GM23248 (cell line): ENCODE measurements around the gene KCNIP1. TPM values are rescaled to one million over a fixed set of nuclear protein-coding genes. Genes with fewer than 3 reads are reported as not detected.

Source experiments
- DNase-seq: peaks from one replicate; pipeline ENCODE4 v3.0.0-alpha.2; 2015
- H2AFZ ChIP-seq: fragments of 200-600 bp; sonication (generic); 2 replicates; pipeline ENCODE4 v1.6.1; 2016; ENCODE audit warnings: antibody characterized with exemption
- H3F3A ChIP-seq: fragments of 200-600 bp; sonication (generic); 2 replicates; pipeline ENCODE4 v1.6.1; 2016; ENCODE audit warnings: mild to moderate bottlenecking, antibody characterized with exemption, mixed run types; ENCODE audit not compliant: insufficient read depth
- H3K27ac ChIP-seq: fragments of 200-600 bp; sonication (generic); 2 replicates; pipeline ENCODE4 v1.5.1; 2016; ENCODE audit warnings: mild to moderate bottlenecking
- H3K27me3 ChIP-seq: fragments of 200-600 bp; sonication (generic); replicated peaks from 2 replicates; pipeline ENCODE4 v1.6.1; 2016; ENCODE audit warnings: mild to moderate bottlenecking; ENCODE audit not compliant: insufficient read depth
- H3K36me3 ChIP-seq: fragments of 200-600 bp; sonication (generic); 2 replicates; pipeline ENCODE4 v1.6.1; 2016; ENCODE audit warnings: low read depth, mild to moderate bottlenecking
- H3K4me1 ChIP-seq: fragments of 200-600 bp; sonication (generic); 2 replicates; pipeline ENCODE4 v1.6.1; 2016; ENCODE audit warnings: mild to moderate bottlenecking; ENCODE audit not compliant: insufficient read depth
- H3K4me2 ChIP-seq: fragments of 200-600 bp; sonication (generic); one replicate; pipeline ENCODE4 v1.6.1; 2016; ENCODE audit warnings: mild to moderate bottlenecking; ENCODE audit not compliant: unreplicated experiment
- H3K4me3 ChIP-seq: fragments of 200-600 bp; sonication (generic); 2 replicates; pipeline ENCODE4 v1.5.1; 2016; ENCODE audit warnings: mild to moderate bottlenecking
- H3K79me2 ChIP-seq: fragments of 200-600 bp; sonication (generic); 2 replicates; pipeline ENCODE4 v1.6.1; 2016; ENCODE audit warnings: mild to moderate bottlenecking; ENCODE audit not compliant: insufficient read depth
- H3K9ac ChIP-seq: fragments of 200-600 bp; sonication (generic); 2 replicates; pipeline ENCODE4 v1.6.1; 2016; ENCODE audit warnings: mild to moderate bottlenecking
- H3K9me2 ChIP-seq: fragments of 200-600 bp; sonication (generic); 2 replicates; pipeline ENCODE4 v1.6.1; 2016; ENCODE audit warnings: mixed run types, mild to moderate bottlenecking, moderate library complexity; ENCODE audit not compliant: insufficient read depth
- H3K9me3 ChIP-seq: fragments of 200-600 bp; sonication (generic); one replicate; pipeline ENCODE4 v1.6.1; 2017; ENCODE audit warnings: low read depth
- H4K20me1 ChIP-seq: fragments of 200-600 bp; sonication (generic); 2 replicates; pipeline ENCODE4 v1.6.0; 2016; ENCODE audit not compliant: insufficient read depth
- EZH2 ChIP-seq: fragments of 200-600 bp; sonication (generic); IDR thresholded peaks from 2 replicates; pipeline ENCODE4 v1.6.1; 2018; ENCODE audit warnings: antibody characterized with exemption, mild to moderate bottlenecking; ENCODE audit not compliant: insufficient read depth, poor library complexity, severe bottlenecking
- EZH2phosphoT487 ChIP-seq: fragments of 200-600 bp; sonication (generic); IDR thresholded peaks from 2 replicates; pipeline ENCODE4 v1.6.1; 2018; ENCODE audit warnings: antibody characterized with exemption, moderate library complexity, mild to moderate bottlenecking, low read depth; ENCODE audit not compliant: insufficient read depth
- WGBS, 2 experiments: methylation state at CpG; one replicate each; pipeline ENCODE4 v1.1.6; 2015 to 2017; ENCODE audit warnings: low lambda C conversion rate in 2 of 2, low coverage in 1 of 2; ENCODE audit errors: missing lambda C conversion rate in 2 of 2; 5-methylcytosine and 5-hydroxymethylcytosine counted together
- in situ Hi-C: fragments of 300-500 bp; cut with MboI; formaldehyde crosslinking; loops from 2 replicates; pipeline ENCODE4 v1.15.0; 2020
- polyA plus RNA-seq: library from polyadenylated mRNA; unstranded; fragments of >200 nt; fragmentation: Nextera tagmentation; extraction: Ambion mirVana; gene quantifications from 2 replicates; pipeline ENCODE4 v1.2.1, GENCODE V29; 2016
- total RNA-seq: library from RNA; depleted of rRNA; stranded (reverse); fragments of >200 nt; shearing (Covaris generic); gene quantifications from 2 replicates; pipeline ENCODE4 v1.2.3, GENCODE V29; 2014

Gene KCNIP1
- total and polyA plus RNA-seq, 2 experiments from 2014 or later = not detected

DNA sequence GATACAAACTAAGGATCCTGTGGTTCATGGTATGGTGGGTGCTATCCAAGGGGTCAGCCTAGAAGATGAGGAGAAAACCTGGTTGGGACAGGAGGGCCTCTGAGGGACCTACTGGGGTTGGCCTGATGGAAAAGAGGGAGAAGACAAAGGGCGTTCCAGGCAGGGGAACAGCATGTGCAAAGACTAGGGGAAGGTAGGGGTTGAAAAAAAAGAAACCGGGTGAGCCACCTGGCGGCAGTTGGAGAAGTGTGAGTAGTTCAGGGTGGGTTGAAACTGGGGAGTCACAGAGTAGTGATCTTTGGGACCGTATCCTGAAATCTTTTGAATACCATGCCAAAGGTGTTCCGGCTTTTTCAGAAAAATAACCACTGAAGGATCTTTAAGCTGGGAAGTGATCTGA, 271.0 kb downstream of the KCNIP1 start:
- WGBS, 2 experiments = 45 to 57% methylated on average over 5 of the region's 5 CpGs
- H3K4me1 ChIP-seq = no peaks in the 10 kb centered on the region
- in situ Hi-C loops = no loop called here
- no peak for DNase-seq
- H3K79me2 ChIP-seq = no peaks in the 10 kb centered on the region
- peaks cover 3% of the 10 kb centered on the region; the same call in 1 of the 2 replicates for H3K27me3 ChIP-seq
- H3K27ac ChIP-seq = no peak overlapping the region
- no peak overlapping the region for H3K9ac ChIP-seq
- H3K4me3 ChIP-seq = no peak overlapping the region
- no peak overlapping the region for H3K4me2 ChIP-seq
- no peaks in the 10 kb centered on the region for H3K9me2 ChIP-seq
- H3K9me3 ChIP-seq = no peaks in the 10 kb centered on the region
- H4K20me1 ChIP-seq = no peaks in the 10 kb centered on the region
- TF ChIP-seq EZH2phosphoT487 = no peak
- no peak for TF ChIP-seq EZH2
- H3K36me3 ChIP-seq = no peaks in the 10 kb centered on the region
- H3F3A ChIP-seq = no peaks in the 10 kb centered on the region
- H2AFZ ChIP-seq = no peak overlapping the region

DNA sequence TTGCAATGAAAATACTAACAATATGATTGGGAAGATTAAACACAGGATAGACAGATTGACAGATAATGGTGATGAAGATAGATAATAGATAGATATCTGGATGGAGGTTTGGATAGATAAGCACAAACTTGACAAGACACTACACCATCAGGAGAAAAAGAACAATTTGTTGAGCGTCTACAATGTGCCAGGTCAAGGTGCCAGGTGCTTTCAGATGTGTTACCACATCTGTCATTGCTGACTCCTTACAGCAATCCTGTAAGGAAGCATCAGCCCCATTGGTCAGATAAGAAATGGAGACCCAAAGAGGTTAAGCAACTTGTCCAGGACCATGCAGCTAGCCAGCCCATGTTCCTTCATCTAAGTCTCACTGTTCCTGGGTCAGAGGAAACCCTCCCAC, 278.1 kb downstream of the KCNIP1 start:
- Histone ChIP-seq H3K9ac (no peak overlapping the region), H3K9me3 (no peaks in the 10 kb centered on the region), H3K27me3 (no peaks in the 10 kb centered on the region), H4K20me1 (no peaks in the 10 kb centered on the region), H3K4me2 (no peak overlapping the region), H3K27ac (no peak overlapping the region), H3K4me3 (no peak overlapping the region), H3F3A (no peaks in the 10 kb centered on the region), H3K9me2 (no peaks in the 10 kb centered on the region), H3K4me1 (no peaks in the 10 kb centered on the region), H3K79me2 (no peaks in the 10 kb centered on the region), H2AFZ (no peak overlapping the region), H3K36me3 (no peaks in the 10 kb centered on the region)
- no peak for DNase-seq
- in situ Hi-C loops = no loop called here
- no peak for TF ChIP-seq EZH2phosphoT487
- no peak for TF ChIP-seq EZH2
- 4 to 26% methylated on average over 1 of the region's 1 CpG for WGBS, 2 experiments

- Histone ChIP-seq H3K4me2 (no peak overlapping the region), H3K9me2 (no peaks in the 10 kb centered on the region), H3K9me3 (no peaks in the 10 kb centered on the region), H3K79me2 (no peaks in the 10 kb centered on the region), H3K36me3 (no peaks in the 10 kb centered on the region), H3F3A (no peaks in the 10 kb centered on the region), H3K27ac (no peak overlapping the region), H3K27me3 (no peaks in the 10 kb centered on the region), H3K4me1 (no peaks in the 10 kb centered on the region), H2AFZ (no peak overlapping the region), H4K20me1 (no peaks in the 10 kb centered on the region), H3K4me3 (no peak overlapping the region), H3K9ac (no peak overlapping the region)
- DNase-seq = no peak
- in situ Hi-C loops = no loop called here
- TF ChIP-seq EZH2phosphoT487 (no peak), EZH2 (no peak)
- 48 to 57% methylated on average over 6 of the region's 6 CpGs for WGBS, 2 experiments
These were observed 278.6 kb downstream of the KCNIP1 start for GRCh38 chr5:170782438-170782837.

- no peaks in the 10 kb centered on the region for H3K9me3 ChIP-seq
- H3F3A ChIP-seq = no peaks in the 10 kb centered on the region
- H4K20me1 ChIP-seq = no peaks in the 10 kb centered on the region
- DNase-seq = no peak
- no peaks in the 10 kb centered on the region for H3K4me1 ChIP-seq
- no peaks in the 10 kb centered on the region for H3K79me2 ChIP-seq
- no peaks in the 10 kb centered on the region for H3K36me3 ChIP-seq
- in situ Hi-C loops = no loop called here
- no peaks in the 10 kb centered on the region for H3K9me2 ChIP-seq
- no peak within 1 kb of the TSS for H2AFZ ChIP-seq
- H3K27me3 ChIP-seq = no peaks in the 10 kb centered on the region
- H3K9ac ChIP-seq = no peak within 1 kb of the TSS
- WGBS, 2 experiments = 64 to 67% methylated on average over 14 of the region's 14 CpGs
- H3K4me2 ChIP-seq = no peak within 1 kb of the TSS
- H3K4me3 ChIP-seq = no peak within 1 kb of the TSS
- TF ChIP-seq EZH2 = no peak
- H3K27ac ChIP-seq = no peak within 1 kb of the TSS
These were observed 279.9 kb downstream of the KCNIP1 start, which contains the start of gene GABRP for GRCh38 chr5:170783498-170784247. Gene GABRP (plus strand): TSS chr5:170783725. CDS start chr5:170788616, 4,891 bp downstream.
